ENCODE measurements around the gene VCL. TPM values are rescaled to one million over a fixed set of nuclear protein-coding genes. Genes with fewer than 3 reads are reported as not detected.

VCL gene
- polyA plus RNA-seq, 1 donor, result 138 TPM

DNA sequence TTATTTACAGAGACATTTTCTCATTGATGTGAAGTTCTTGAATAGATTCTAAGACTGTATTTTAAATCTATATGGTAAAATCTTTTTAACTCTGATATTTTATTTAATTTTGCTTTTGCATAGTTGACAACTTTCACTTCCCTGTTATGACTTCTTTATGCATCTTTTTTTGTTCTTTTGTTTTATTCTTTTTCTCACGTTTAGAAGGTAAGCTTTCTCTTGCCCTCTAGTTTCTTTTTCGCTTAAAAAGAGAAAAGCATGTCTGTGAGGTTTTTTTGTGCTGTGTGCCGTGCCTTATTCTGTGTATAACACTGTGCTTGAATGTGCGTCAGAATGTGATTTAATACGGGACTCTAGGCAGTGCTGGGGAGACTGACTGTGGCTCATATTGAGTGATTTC lies 78.0 kb downstream of the VCL start:
- DNase-seq (ENCODE audit: low read depth), result no peak

DNA sequence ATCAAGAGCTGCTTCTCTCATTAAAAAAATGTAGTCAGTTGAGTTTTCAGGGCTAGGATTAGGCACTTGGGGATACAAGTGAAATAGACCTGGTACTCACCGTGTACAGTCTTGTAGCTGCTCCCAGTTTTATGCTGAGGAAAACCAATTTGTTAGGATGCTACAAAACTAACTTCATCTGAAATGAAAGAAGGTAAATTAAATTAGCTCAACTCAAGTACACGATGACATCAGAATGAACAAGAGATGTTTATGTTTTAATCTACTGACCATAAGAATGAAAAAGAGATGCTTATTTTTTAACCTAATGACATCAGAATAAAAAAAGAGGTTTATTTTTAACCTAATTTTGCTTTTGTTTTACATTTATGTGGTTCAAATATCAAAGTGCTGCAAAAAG lies 79.0 kb downstream of the VCL start:
- DNase-seq (ENCODE audit: low read depth), result no peak

DNA sequence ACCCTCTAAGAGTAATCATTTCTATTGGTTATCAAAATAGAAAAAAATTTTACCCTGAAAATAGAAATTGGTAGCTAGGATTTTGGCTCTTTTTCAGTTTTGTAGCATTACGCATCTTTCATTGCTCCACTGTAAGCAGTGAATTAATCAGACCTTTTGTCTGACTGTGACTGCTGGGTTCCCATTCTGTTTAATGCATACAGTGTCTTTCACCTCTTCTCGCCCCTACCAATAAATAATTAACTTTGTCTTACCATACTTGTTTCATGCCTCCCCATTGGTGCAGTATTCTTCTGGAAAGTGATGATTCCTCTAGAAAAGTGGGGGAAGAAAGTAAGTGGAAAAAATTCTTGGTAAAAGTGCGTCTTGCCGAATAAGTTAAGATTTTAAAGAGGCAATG lies 79.5 kb downstream of the VCL start:
- no peak for DNase-seq (ENCODE audit: low read depth)

DNA sequence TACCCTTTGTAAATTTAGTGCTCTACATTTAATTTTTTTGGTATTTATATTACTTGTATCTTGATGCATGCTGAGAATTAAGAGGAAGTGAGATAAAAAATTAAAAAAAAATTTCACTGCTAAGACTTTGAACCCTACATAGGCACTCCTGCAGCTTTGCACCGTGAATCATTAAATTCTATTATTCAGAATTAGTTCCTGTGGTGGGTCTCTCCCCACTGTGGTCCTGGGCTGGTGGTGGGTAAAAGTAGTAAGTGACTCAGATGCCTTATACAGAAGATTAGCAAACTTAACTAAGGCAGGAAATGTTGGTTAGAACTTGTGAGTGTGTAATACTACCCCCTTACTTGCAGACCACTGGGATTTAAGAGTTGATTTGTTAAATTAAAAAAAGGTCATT lies 80.1 kb downstream of the VCL start:
- DNase-seq (ENCODE audit: low read depth), result no peak

DNA sequence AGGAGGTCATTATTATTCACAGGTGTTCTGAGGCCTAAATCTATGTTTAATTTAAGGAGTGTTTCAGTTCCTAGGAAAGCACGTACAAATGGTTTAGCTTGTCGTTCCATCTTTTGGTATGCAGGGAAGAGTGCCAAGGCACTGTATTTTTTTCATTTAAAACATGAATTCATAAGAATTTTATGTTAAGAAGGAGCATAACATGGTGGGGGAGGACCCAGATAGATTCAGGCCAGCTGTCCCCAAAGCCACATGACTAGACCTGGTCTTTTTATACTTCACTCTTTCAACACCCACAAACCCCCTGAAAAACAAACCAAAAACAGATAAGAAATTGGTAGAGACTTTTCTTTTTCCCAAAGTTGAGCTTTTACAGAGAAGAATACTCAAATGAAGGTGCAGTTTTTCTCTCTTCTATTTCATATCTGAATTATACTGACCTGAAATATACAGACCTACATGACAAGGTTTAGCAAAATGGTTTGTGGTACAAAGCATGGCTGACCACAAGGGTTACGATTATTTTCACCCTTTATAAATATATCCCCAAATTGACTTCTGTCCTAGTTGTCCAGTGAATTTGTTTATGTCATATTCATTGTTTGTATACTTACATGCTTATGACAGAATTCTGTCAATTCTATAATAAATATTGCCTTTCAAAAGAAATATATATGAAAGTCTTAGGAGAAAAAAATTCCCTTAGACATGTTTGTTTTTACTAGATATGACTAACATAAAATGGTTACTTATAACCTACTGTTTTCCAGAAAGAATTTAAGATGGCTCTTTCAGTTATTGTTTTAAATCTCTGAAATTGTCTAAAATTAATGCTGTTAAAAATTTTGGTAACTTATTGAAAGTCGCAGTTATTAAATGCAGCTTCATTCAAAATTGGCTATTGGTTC lies 81.4 kb downstream of the VCL start:
- DNase-seq (ENCODE audit: low read depth), result no peak

DNA sequence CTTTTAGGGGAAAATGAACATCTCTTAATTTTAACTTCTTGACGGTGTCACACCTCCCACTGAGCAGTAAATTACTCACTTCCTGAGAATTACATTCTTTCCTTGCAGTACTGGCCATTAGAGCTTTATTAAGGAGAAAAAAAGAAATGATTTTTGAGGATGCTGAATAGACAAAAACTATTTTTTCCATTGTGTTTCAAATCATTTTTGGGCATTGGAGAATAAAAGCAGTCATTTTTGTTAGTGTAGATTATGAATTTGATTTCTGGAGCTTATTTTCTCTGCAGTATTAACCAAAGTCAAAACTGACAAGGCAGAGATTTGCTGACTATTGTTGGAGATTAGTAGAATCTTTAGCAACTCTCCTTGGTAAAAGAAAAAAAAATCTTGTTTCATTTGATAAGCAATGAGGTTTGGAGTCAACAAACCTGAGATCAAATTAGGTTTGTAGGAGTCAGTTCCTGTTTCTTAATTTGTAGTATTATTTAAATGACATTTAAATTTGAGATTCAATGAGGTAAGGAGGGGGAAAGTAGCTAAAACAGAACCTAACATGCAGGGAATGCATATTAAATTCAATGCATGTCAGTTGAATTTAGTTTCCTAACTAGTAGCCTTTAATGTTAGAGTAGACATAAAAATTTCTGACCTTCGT lies 82.1 kb downstream of the VCL start:
- DNase-seq (ENCODE audit: low read depth), result no peak

DNA sequence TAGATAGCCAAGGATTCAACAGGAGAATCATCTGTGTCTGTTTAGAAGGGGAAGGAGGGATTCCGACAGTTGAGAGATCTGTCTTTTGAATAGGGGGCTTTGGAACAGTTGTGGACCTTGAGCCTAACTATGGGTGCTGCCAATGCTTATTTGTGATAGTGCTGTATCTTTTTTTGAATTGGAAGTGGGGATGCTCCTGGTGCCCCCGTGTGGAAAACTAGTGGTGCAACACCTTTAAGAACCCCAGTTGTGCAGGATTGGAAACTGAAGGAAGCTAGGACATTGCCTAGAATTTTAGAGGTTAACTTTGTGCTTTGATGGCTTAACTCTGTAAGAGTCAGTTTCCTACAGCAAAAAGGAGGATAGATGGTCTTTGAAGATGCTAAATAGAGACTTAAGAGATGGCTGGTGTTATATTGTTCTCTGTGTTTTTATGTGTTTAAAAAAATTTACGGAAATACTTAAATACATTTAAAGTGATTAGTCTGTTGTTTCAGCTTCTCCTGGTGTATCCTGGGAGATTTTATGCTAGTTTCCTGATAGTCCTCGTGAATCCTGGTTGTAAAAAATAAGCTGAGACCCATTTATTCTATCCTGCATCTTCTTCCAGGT lies 83.4 kb downstream of the VCL start:
- no peak for DNase-seq (ENCODE audit: low read depth)

DNA sequence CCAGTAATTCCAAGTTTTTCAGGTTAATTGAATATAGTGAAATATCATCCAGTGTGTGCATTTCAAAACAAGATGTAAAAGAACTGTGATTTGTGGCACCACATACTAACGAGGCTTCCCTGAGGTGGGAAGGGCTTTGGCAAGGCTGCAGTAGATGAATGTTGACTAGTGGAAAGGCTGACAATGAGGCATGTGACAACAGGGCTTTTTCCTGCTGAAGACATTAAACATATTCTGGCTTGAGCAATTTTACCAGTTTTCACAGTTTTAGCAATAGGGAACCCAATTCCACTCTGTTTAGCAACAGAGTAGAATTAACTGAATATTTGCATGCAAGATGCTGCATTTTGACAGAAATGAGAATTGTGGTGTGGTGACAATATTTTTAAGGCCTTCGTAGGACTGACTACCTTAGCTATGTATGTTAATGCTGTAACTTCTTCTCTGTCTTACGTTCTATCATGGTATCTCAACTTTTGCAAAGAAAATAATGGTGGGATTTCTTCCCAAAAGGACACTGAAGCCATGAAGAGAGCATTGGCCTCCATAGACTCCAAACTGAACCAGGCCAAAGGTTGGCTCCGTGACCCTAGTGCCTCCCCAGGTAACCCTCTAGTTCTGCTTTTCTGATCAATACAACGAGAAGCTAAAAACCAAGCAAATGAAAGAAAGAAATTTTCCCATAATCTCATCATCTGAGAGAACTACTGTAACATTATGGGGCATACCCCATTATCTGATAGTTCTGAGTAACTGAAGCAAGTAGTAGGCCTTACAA lies 84.2 kb downstream of the VCL start:
- no peak for DNase-seq (ENCODE audit: low read depth)

DNA sequence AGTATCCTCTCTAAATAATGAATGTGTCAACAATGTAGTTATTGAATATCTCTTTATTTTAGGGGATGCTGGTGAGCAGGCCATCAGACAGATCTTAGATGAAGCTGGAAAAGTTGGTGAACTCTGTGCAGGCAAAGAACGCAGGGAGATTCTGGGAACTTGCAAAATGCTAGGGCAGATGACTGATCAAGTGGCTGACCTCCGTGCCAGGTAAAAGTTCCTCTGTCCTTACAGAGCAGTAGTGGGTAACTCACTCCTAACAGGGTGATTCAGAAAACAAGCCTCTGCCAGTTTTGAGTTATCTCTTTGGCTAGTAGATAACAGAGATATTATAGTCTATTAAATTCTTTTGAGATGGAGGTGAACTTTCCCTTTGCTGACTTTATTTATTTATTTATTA lies 85.4 kb downstream of the VCL start:
- no peak for DNase-seq (ENCODE audit: low read depth)

DNA sequence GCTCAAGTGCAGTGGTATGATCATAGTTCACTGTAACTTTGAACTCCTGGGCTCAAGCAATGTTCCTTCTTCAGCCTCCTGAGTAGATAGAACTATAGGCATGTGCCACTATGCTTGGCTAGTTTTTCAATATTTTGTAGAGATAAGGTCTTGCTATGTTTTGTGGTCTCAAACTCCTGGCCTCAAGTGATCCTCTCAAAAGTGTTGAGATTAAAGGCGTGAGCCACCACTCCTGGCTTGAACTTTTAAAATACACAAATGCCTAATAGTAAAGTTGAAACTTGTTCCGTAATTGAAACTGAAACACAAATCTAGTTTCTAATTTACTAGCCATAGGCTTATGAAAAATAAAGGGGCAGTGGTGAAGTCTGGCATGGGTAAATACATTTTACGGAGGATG lies 87.0 kb downstream of the VCL start:
- no peak for DNase-seq (ENCODE audit: low read depth)

DNA sequence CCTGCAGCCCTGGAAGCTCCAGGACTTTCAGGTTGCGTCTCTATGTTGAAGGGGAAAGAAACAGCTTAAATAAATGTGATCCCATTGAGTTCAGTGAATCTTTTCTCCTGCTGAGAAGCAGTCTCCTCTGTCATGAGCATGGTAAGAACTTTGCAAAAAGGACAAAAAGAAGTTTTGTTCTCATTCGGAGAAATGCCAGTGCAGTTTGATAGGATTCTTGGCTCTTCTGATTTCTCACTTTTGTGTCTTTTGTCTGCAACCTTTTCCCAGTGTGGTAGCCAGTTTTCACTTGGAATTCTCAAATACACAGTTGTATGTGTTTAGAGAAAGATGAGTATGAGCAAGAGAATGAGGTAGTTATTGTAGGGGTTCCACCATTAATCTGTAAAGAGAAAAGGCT lies 88.4 kb downstream of the VCL start:
- no peak for DNase-seq (ENCODE audit: low read depth)

DNA sequence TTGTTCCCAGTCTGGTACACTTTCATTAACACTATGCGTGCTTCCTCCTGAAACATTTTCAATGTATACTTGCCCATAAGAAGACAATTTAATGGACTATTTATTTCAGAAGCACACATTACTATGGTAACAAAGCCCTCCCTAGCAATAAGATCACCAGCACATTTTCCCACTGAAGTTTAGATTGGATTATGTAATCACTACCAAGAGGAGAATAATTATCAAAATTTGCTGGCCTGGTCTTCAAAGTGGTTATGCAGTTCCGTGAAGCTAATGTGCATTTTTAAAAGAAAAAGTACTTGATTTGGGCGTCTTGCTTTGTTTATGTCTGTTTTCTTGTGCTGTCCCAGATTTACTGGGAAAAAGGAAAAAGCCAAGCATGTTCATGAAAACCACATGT lies 90.8 kb downstream of the VCL start:
- DNase-seq (ENCODE audit: low read depth), result no peak

DNA sequence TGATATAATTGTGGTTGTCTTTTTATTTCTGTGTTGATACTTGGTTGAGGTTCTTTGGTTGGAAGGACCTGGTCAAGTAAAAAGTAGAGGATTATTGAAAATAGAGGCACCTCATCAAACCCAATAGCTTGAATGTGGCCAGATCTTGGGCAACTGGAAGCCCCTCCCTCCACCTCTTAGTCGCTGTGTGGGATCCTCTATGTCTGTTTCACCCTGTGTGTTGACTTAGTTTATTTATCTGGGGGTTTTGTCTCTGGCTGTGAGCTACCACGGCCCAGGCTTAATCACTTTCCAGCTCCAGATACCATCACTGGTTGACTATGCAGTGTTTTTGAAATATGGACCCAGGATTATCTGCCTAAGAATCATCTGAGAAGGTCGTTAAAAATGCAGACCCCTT lies 94.5 kb downstream of the VCL start:
- no peak for DNase-seq (ENCODE audit: low read depth)

DNA sequence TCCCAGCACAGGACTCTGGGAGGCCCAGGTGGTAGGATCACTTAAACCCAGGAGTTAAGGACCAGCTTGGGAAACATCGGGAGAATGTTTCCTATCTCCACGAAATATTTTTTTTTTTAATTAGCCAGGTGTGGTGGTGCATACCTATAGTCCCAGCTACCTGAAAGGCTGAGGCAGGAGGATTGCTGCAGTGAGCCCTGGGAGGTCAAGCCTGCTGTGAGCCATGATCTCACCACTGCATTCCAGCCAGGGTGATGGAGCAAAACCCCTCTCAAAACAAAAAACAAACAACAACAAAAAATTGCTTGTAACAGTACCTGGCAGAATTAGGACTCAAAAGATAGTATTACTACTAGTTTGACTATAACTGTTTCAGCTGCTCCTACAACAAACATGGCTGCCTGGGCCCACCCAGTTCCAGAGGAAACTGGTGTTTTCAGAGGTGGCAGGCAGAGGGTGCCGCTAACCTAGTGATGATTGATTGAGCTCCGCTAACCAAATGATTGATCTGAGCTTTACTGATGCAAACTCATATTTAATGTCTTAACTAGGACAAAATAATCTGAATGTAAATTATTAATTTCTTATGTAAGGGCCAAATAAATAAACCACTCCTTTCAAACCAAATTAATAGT lies 95.7 kb downstream of the VCL start:
- no peak for DNase-seq (ENCODE audit: low read depth)

DNA sequence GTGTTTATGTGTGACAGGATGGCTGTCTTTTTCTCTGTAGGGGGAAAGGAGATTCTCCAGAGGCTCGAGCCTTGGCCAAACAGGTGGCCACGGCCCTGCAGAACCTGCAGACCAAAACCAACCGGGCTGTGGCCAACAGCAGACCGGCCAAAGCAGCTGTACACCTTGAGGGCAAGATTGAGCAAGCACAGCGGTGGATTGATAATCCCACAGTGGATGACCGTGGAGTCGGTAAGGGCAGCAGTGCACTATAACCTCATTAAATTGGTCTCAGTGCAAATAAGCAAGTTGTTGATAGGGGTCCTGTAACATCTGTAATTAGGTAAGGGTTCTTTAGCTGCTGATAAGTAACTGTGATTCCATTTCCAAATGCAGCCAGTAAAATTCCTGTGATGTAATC lies 96.3 kb downstream of the VCL start:
- DNase-seq (ENCODE audit: low read depth), result no peak

DNA sequence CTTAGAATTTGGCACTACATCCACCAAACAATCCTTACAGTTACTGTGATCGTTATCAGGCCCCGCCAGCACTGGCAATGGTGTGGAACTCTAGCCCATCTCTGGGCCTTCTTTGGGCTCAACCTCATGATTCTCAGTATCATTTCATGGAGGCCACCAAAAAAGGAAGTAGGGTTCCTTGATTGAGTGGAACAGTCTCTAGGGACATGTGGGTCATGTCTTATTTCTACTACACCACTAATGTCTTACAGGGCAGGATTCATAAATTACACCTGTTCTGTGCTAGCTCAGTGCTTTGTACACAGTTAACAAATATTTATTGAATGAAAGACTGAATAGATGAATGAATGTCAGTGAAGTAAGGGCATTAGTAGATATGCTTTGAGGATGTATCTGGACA lies 98.9 kb downstream of the VCL start:
- DNase-seq (ENCODE audit: low read depth), result no peak

DNA sequence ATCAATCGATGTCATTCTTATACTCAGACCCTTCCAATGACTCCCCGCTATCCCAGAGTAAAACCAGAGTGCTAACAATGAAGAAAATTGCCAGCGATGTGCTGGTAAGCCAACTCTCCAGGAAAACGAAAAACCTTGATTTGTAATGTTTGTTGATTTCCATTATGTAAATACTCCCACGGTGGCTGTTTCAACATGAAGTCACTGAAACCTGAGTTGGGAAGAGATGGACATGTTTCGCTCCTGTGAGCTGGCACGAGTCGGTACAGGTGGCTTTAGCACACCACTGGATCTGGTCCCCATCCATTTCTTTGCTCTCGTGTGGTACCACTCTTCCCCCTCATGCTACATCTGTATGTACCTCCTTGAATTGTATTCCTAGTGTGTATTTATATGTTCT lies 99.9 kb downstream of the VCL start:
- DNase-seq (ENCODE audit: low read depth), result no peak

DNA sequence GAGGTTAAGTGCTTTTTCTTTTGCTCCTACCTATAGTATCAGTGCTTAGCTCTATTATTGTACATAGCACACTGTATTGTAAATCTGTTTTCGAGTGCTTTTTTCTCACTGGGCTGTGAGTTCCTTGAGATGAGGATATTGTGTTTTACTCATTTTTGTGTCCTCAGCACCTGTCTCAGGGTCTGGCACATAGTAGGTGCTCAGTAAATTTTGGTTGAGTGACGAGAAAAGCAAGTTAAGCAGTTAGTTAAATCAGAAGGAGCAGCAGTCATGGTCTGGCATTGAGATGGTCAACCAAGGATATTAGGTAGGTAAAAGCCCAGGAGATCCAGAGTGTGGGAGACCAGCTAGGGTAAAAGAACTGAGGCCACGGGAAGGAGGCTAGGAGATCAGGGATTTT lies 101.5 kb downstream of the VCL start:
- DNase-seq (ENCODE audit: low read depth), result no peak

DNA sequence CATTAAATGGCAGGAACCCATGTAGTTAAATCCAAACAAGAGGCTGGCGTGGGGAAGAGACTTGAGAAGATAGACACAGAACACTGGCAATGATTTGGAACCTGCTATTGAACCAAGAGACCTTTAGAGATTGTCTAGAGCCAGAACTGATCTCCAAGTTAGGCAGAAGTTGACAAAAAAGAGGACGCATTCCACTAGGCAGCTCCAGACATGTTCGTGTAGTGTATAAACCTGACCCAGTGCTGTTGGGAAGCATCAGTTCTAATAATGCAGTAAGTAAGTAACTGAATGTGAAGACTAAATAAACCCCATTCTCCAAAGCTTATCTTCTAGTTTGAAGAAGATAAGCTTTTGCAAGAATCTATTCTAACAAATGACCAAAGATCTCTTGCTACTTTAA lies 101.9 kb downstream of the VCL start:
- no peak for DNase-seq (ENCODE audit: low read depth)

DNA sequence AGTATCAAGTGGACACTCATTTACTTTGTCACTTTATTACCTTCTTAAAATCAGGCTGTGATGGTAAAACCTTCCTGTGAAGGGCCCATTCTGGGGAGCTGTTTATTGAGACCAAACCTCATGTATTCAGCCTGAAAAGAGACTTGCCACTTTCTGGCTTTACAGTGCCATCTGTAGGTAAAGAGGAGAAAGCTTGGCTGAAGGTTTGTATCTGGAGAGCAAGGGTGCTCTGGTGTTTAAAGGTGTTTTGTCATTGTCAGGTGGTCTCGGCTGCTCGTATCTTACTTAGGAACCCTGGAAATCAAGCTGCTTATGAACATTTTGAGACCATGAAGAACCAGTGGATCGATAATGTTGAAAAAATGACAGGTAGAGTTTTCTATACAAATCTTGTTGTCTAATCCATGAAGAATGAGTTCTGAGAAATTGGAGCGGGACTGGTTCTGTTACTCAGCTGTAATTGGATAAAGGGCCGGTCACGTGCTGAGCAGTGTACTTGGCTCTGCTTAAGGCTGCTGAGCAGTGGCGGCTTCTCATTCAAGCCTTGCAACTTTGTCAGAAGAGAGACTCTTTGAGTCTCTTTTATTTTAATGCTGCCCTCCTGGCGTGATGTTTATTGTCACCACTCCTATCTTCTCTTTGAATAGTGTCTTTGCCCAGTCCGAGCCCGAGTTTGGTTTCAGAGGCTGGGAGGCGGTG lies 105.8 kb downstream of the VCL start:
- DNase-seq (ENCODE audit: low read depth), result no peak

DNA sequence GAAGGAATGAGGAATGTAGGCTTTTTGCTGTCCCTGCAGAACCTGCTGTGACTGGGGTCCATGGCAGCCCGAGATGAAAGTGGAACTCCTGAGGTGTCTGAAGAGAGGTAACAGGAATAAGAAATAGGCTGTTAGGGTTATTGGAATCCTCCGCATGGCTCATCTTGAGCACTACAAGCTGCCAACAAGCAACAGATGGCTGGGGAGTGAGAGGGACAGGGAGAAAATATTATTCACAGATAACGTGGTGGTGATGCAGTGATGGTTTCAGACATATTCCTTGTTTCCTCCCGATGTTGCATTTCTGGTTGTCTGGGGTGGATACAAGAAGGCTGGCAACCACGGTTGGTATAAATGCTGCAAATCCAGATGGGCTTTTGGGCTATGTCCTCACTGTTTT lies 106.6 kb downstream of the VCL start:
- no peak for DNase-seq (ENCODE audit: low read depth)
